AG09319 (cell line): ENCODE results near the gene MEIS1.
A peak's percentile ranks its signal among the peaks of the same experiment; 100 is the strongest.

Source experiments
- DNase-seq: peaks from one replicate; pipeline ENCODE4 v3.0.0-alpha.2; 2010; ENCODE audit warnings: low read depth; ENCODE audit errors: extremely low read depth
- TF ChIP-seq, protein P1 (sequence below): IDR thresholded peaks from 2 replicates; pipeline ENCODE4 v1.5.1; 2011; ENCODE audit warnings: low read depth, mild to moderate bottlenecking, inconsistent platforms, low read length, moderate library complexity

MEIS1 gene

DNA sequence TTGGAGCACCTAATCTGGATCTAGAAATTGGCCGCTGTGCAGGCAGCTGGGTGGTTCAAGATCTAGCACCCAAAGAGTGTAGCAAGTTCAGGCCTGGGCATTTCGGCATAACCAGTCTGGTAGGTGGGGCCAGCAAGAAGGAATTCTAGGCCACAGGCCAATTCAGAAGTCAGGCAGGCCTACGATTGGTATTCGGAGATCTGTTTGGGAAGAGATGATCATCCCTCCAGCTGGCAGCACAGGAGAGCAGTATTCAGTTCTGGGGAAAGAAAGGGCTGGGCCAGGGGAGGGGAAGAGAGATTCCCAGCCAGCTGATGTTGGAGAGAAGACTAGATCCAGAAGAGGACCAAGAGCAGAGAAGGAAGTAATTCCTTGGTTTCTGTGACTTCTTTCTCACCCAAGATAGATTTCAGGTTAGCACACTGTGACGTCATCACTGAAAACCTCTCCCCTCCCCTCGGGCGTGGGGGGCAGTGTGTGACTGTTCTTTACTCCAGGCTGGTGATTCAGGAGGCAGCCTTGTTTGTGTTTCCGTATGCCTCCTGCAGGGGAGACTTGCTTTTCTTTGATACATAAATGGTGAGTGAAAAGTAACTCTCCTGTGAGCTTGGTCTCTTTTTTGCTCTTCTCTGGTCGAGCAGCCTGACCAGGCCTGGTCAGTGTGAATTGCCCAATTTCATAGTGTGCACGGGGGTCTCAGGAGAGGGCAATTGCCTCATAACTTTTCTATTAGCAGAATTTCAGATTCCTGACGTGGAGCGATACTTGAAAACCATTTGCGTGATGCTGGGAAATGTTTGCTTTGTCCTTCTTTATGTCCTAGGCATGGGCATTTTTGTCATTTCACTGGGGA is 61.1 kb downstream of the MEIS1 start:
- peak; percentile 16 for DNase-seq
- TF ChIP-seq, protein P1, sequence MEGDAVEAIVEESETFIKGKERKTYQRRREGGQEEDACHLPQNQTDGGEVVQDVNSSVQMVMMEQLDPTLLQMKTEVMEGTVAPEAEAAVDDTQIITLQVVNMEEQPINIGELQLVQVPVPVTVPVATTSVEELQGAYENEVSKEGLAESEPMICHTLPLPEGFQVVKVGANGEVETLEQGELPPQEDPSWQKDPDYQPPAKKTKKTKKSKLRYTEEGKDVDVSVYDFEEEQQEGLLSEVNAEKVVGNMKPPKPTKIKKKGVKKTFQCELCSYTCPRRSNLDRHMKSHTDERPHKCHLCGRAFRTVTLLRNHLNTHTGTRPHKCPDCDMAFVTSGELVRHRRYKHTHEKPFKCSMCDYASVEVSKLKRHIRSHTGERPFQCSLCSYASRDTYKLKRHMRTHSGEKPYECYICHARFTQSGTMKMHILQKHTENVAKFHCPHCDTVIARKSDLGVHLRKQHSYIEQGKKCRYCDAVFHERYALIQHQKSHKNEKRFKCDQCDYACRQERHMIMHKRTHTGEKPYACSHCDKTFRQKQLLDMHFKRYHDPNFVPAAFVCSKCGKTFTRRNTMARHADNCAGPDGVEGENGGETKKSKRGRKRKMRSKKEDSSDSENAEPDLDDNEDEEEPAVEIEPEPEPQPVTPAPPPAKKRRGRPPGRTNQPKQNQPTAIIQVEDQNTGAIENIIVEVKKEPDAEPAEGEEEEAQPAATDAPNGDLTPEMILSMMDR = no peak; the same call in 1 of the 2 replicates

DNA sequence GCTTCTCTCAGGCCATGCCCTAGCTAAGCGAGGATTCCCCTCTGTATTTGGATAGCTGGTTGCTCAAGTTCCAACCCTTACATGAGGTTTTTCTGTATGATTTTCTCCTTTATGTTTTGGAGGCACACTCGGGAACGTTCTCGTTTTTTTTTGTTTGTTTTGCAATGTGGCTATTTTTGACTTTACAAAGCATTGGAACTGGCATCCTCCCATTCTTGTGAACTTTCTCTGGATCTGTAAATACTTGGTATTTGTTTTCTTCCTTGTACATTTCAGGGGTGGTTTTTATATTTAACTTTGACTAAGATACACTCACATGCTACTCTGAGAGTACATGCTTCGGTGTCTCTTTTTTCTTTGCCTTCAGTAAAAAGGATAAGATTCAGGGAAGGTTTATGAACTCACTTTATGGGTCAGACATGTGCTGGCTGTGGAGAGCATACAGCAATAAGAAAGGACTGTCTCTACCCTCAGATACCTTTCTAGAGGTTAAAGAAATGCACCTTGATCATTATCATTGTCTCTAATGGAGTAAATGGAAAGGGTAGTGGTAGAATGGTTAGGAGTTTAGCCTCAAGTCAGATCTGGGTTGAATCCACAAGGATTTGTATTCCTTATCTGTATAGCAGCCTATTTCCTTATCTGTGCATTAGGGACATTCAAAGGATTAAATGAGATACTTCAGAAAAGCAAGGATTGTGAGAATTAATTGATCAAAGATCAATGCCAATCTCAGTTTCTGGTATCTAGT is 61.9 kb downstream of the MEIS1 start:
- TF ChIP-seq, protein P1 = no peak
- DNase-seq = no peak

DNA sequence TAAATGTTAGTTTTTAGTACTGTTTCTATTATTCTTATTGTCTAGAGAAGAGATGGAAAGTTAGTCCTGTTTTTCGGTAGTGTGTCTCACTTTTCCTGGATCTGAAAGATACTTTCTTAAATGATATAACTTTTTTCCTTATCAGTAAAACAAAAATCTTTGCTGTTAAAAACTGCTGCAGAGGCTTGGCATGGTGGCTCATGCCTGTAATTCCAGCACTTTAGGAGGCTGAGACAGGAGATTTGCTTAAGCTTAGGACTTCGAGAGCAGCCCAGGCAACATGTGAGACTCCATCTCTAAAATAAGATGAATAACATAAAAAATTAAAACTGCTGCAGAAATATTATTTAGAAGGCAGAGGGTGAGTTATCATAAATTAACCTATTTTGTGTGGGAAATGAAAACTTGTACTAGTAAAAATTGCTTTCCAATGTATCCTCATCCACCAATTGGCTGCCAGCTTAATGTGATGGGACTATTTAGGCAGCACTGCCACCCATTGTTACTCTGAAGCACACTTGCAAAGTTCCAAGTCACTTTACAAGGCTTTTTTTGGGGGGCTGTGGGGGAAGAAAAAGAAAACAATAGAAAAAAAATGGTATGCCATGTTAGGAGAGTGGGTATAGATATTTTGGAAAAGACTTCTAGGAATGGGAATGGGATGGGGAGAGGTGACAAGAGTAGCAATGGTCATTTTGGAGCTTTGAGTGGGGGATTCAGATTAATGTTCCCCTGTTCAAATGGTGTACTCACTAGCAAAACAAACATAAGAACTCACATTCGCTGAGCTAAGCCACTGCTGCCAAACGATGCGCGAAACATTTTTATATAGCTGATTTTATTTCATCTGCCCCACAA is 62.7 kb downstream of the MEIS1 start:
- TF ChIP-seq, protein P1 = no peak; the same call in 1 of the 2 replicates
- DNase-seq = no peak

DNA sequence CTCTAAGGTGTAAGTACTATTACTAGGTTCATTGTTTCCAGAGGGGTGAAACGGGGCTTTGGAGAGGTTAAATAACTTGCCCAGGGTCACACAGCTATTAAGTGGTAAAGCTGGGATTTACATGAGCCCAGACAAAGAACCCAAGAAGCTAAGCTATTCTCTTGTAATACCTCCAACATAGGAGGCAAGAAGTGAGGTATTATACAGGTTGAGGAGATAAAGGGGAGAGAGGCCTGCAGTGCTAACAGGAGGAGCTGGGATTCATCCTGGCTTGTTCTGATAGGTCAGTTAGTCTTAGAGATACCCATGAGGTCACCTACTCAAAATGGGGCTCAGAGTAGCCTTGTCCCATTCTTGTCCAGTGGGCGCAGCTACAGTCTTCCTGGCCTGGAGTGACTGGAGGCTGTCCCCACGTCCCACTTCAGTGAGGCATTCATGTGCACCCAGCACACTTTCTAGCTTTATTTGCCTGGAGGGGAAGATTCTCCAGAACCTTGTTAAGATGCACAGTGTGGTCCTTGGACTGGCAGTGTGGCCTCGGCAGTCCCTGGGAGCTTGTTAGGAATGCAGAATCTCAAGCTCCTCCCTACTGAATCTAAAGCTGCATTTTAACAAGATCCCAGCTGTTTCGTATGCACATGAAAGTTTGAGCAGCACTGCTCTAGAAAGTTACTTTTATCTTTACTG is 63.5 kb downstream of the MEIS1 start:
- no peak for DNase-seq
- TF ChIP-seq, protein P1 = no peak

DNA sequence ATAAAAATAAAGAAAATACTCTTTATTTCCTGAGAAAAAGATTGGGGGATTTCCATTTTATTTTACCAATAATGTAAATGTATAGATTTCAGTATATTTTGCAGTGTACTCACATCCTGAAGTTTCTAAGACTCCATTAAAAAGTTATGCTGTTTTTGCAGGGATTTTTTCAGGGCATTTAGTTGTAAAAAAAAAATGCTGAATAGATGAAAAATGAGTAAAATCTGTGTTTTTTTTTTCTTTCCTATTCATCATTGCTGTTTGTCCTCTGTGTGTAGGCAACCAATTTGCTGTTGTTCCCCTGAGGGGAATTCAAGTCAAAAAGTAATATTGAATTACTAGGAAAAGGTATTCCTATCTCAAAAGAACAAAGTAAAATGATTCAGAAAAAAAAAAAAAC is 66.3 kb downstream of the MEIS1 start:
- TF ChIP-seq, protein P1 = no peak
- DNase-seq = no peak

DNA sequence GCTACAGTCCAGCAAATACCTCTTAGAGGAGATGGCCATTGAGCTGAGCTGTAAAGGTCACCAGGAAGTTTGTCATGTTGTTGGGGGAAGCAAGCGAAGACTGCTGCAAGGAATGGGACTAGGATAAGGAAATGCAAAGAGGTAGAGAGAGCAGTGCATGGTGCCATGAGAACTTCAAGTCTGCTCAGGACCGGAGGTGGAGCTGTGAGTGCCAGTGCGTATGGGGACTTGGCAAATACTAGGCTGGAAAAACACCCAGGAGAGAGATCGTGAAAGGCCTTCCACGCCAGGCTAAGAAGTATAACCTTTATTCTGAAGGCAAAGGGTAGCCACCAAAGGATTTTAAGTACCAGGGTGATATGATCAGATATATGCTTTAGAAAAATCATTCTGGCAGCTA is 71.3 kb downstream of the MEIS1 start:
- DNase-seq = no peak
- TF ChIP-seq, protein P1 = no peak
